Lower leg skin (tissue), 4 donors: ENCODE results near the gene DGCR6. TPM values are rescaled to one million over a fixed set of nuclear protein-coding genes. Genes with fewer than 3 reads are reported as not detected.
"Not testable (repeated sequence)": the region's sequence is repeated elsewhere in the genome, so short reads cannot be mapped to it uniquely, and the experiment has no call there.

Experiments
- DNase-seq, 2 donors: peaks; one replicate each; pipeline ENCODE4 v3.0.0-alpha.2; 2019; ENCODE audit warnings: low spot score in 2 of 2
- H3K4me3 ChIP-seq: fragments of 200-600 bp; sonication (generic); 2 replicates; pipeline ENCODE4 v1.5.1; 2017; ENCODE audit warnings: mild to moderate bottlenecking, low read depth; ENCODE audit not compliant: poor library complexity, severe bottlenecking
- CTCF ChIP-seq, 3 donors: fragments of 450-650 bp; IDR thresholded peaks; one replicate each; pipeline ENCODE4 v1.5.1; 2016; ENCODE audit warnings: antibody characterized with exemption in 3 of 3, mild to moderate bottlenecking in 3 of 3, moderate library complexity in 2 of 3
- POLR2A ChIP-seq, 2 donors: fragments of 450-650 bp; IDR thresholded peaks; one replicate each; pipeline ENCODE4 v1.6.1; 2016 to 2017; ENCODE audit warnings: antibody characterized with exemption in 2 of 2, mild to moderate bottlenecking in 1 of 2, moderate library complexity in 1 of 2
- WGBS, 2 donors: methylation state at CpG; one replicate each; pipeline ENCODE4 v1.1.5; 2018; 5-methylcytosine and 5-hydroxymethylcytosine counted together
- intact Hi-C: fragments of 100-400 bp; cut with DNase I; formaldehyde crosslinking; loops from one replicate; pipeline ENCODE4 v1.15.0; 2023; ENCODE audit warnings: low total_unique reads
- total RNA-seq, 4 donors: library from RNA; depleted of rRNA; stranded (reverse); fragments of >200 nt; gene quantifications; one replicate each; pipeline ENCODE4 v1.1.0, GENCODE V29; 2016

DGCR6 gene
- total RNA-seq, 4 donors from 2014 or later: 2.4 to 7.4 (median 5.5) TPM

GRCh38 chr22:18933914-18934313, 27.8 kb downstream of the DGCR6 start:
- TF ChIP-seq CTCF (IDR thresholded peaks at IDR 0.05) (no peak), POLR2A (IDR thresholded peaks at IDR 0.05) (no peak)
- DNase-seq: no peak
- WGBS, 2 donors: no CpG with 5 or more reads among the region's 7 CpGs
- no peak overlapping the region for H3K4me3 ChIP-seq
- intact Hi-C loops: no loop called here

GRCh38 chr22:18934688-18935087, 28.6 kb downstream of the DGCR6 start:
- no CpG with 5 or more reads among the region's 7 CpGs for WGBS, 2 donors
- DNase-seq, H3K4me3 ChIP-seq, intact Hi-C loops: not testable (repeated sequence)

GRCh38 chr22:18935889-18936529, 29.9 kb downstream of the DGCR6 start, which contains the start of gene PRODH:
Gene PRODH, minus strand, starts transcription at chr22:18936293. Its CDS starts 6 bp downstream, at chr22:18936287.
- H3K4me3 ChIP-seq: no peak within 1 kb of the TSS
- intact Hi-C loops: no loop called here
- TF ChIP-seq POLR2A (IDR thresholded peaks at IDR 0.05): no peak
- no peak for TF ChIP-seq CTCF (IDR thresholded peaks at IDR 0.05)
- no peak for DNase-seq
- no CpG with 5 or more reads among the region's 67 CpGs for WGBS, 2 donors

- H3K4me3 ChIP-seq, intact Hi-C loops: not testable (repeated sequence)
- WGBS, 2 donors: 19 to 28% methylated on average over 5 of the region's 8 CpGs
- DNase-seq: peak in 1 of 2 donors; percentile 12
Measured at GRCh38 chr22:18938691-18939090, 32.6 kb downstream of the DGCR6 start.

GRCh38 chr22:18947105-18947504, 41.0 kb downstream of the DGCR6 start:
- peak in 1 of 2 donors; percentile 80 for DNase-seq
- intact Hi-C loops, H3K4me3 ChIP-seq: not testable (repeated sequence)
- WGBS, 2 donors: 38 to 76% methylated on average over 5 of the region's 9 CpGs

GRCh38 chr22:18947905-18948304, 41.8 kb downstream of the DGCR6 start:
- no peak for TF ChIP-seq CTCF (IDR thresholded peaks at IDR 0.05)
- TF ChIP-seq POLR2A (IDR thresholded peaks at IDR 0.05): no peak
- peak in 1 of 2 donors; percentile 81 for DNase-seq
- 74 to 78% methylated on average over 12 of the region's 12 CpGs for WGBS, 2 donors
- no peak overlapping the region for H3K4me3 ChIP-seq
- intact Hi-C loops: no loop called here

GRCh38 chr22:18950141-18950540, 44.0 kb downstream of the DGCR6 start:
- TF ChIP-seq POLR2A (IDR thresholded peaks at IDR 0.05) (no peak), CTCF (IDR thresholded peaks at IDR 0.05) (no peak)
- H3K4me3 ChIP-seq: no peak overlapping the region
- DNase-seq: no peak
- intact Hi-C loops: no loop called here
- WGBS, 2 donors: 83 to 87% methylated on average over 4 of the region's 5 CpGs
